Fibroblast of skin of abdomen (primary cell): ENCODE results near the gene RRP9.

Experiments used
- DNase-seq: peaks from one replicate; pipeline ENCODE4 v3.0.0-alpha.2; 2013

RRP9 gene

GRCh38 chr3:51955175-51955892 is 13.6 kb upstream of the RRP9 start, which contains the start of gene GPR62:
Gene GPR62 (plus strand): TSS chr3:51955381. CDS start chr3:51955653, 272 bp downstream.
- DNase-seq = no peak

- no peak for DNase-seq
Measured at GRCh38 chr3:51954713-51955112, 13.0 kb upstream of the RRP9 start.

GRCh38 chr3:51954105-51954504 is 12.4 kb upstream of the RRP9 start:
- no peak for DNase-seq

- DNase-seq = peak; percentile 65
Measured at GRCh38 chr3:51953445-51953844, 11.7 kb upstream of the RRP9 start.

- no peak for DNase-seq
Measured at GRCh38 chr3:51950899-51951298, 9.2 kb upstream of the RRP9 start.

GRCh38 chr3:51949121-51949520 is 7.4 kb upstream of the RRP9 start:
- no peak for DNase-seq

GRCh38 chr3:51948016-51948580 is 6.4 kb upstream of the RRP9 start:
- no peak for DNase-seq

GRCh38 chr3:51947215-51947900 is 5.7 kb upstream of the RRP9 start:
- no peak for DNase-seq

GRCh38 chr3:51946796-51947195 is 5.1 kb upstream of the RRP9 start:
- DNase-seq = no peak

GRCh38 chr3:51945926-51946705 is 4.4 kb upstream of the RRP9 start:
- no peak for DNase-seq

- no peak for DNase-seq
Measured at GRCh38 chr3:51945031-51945840, 3.5 kb upstream of the RRP9 start.

GRCh38 chr3:51944451-51945021 is 2.8 kb upstream of the RRP9 start:
- no peak for DNase-seq

- no peak for DNase-seq
Measured at GRCh38 chr3:51943451-51944391, 2.0 kb upstream of the RRP9 start.

- peak; percentile 56 for DNase-seq
Measured at GRCh38 chr3:51942603-51943450, 1.1 kb upstream of the RRP9 start.

GRCh38 chr3:51941463-51941797 is 274 bp downstream of the RRP9 start:
- no peak for DNase-seq

GRCh38 chr3:51940648-51941462 is 849 bp downstream of the RRP9 start:
- DNase-seq = no peak

- DNase-seq = no peak
Measured at GRCh38 chr3:51938780-51939425, 2.8 kb downstream of the RRP9 start.
